WI38 (cell line): ENCODE results near the gene C3orf70.

Experiments used
- H3K4me3 ChIP-seq: 2 replicates; pipeline ENCODE4 v1.5.1; 2011; ENCODE audit warnings: low read depth, mild to moderate bottlenecking, control low read depth, low read length
- TF ChIP-seq, protein P1 (sequence below): IDR thresholded peaks from 2 replicates; pipeline ENCODE4 v1.5.1; 2012; ENCODE audit warnings: low read depth, mild to moderate bottlenecking, control low read depth, low read length

The C3orf70 gene

DNA sequence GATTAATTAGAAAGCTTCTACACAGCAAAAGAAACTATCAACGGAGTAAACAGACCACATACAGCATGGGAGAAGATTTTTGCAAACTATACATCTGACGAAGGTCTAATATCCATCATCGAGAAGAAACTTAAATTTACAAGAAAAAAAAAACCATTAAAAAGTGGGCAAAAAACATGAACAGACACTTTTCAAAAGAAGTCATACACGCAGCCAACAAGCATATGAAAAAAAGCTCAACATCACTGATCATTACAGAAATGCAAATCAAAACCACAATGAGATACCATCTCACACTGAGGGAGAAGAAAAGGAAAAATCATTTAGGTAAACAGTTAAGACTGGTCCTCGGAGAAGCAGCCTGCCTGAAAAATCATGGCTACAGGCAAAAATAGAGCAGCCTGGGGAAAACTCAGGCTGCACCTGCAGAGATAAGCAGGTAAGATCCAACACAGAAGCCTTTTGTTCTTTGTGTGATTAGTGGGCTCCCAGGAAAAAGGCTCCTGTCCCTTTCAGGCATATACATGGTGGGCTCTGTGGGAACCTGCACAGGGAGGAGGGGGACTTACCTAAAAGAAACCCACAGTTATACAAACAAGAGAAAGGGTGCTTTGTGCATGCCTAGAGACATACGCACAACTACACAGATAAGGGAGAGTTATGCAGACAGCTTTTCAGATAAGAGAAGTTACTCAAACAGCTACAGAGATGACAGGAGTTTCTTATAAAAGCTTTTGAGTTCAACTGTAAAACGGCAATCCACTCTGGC is 49.3 kb downstream of the C3orf70 start:
- no peak overlapping the region for H3K4me3 ChIP-seq
- TF ChIP-seq, protein P1, sequence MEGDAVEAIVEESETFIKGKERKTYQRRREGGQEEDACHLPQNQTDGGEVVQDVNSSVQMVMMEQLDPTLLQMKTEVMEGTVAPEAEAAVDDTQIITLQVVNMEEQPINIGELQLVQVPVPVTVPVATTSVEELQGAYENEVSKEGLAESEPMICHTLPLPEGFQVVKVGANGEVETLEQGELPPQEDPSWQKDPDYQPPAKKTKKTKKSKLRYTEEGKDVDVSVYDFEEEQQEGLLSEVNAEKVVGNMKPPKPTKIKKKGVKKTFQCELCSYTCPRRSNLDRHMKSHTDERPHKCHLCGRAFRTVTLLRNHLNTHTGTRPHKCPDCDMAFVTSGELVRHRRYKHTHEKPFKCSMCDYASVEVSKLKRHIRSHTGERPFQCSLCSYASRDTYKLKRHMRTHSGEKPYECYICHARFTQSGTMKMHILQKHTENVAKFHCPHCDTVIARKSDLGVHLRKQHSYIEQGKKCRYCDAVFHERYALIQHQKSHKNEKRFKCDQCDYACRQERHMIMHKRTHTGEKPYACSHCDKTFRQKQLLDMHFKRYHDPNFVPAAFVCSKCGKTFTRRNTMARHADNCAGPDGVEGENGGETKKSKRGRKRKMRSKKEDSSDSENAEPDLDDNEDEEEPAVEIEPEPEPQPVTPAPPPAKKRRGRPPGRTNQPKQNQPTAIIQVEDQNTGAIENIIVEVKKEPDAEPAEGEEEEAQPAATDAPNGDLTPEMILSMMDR = no peak

DNA sequence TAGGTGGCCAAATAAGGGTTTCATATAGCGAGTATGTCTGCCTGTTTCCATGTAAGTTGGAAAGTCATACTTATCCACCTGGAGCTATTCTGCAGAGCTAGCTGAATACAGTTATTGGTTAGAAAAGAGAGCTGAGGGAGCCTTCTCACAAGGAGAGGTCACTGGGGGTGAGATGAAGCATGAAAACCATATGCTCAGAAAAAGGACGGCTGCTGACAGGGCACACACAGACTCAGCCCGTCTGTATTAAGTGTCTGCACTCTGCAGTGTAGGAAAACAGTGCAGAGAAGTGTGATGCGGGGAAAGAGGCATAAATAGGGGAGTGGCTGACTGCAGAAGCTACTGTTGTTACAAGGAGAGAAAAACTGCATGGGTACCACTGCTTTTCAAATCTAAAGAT is 58.2 kb downstream of the C3orf70 start:
- TF ChIP-seq, protein P1 = no peak
- H3K4me3 ChIP-seq = no peak overlapping the region

DNA sequence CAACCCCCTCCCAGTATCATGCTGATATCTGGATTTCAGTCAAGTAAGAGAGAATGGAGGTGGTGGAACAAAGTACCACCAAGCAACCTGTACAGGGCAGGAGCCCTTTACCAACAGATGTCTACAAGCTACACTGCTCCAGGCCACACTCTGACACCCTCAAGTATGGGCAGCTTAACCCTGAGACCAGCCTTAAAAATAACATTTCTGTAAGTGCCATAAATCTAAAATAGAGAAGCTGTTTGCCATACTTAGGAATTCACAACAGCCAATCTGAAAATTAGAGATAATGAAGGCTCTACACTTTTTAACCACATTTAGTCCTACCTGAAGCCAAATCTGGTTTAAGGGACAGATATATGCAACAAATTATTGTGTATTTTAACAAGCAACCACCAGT is 59.7 kb downstream of the C3orf70 start:
- TF ChIP-seq, protein P1 = no peak
- no peak overlapping the region for H3K4me3 ChIP-seq

DNA sequence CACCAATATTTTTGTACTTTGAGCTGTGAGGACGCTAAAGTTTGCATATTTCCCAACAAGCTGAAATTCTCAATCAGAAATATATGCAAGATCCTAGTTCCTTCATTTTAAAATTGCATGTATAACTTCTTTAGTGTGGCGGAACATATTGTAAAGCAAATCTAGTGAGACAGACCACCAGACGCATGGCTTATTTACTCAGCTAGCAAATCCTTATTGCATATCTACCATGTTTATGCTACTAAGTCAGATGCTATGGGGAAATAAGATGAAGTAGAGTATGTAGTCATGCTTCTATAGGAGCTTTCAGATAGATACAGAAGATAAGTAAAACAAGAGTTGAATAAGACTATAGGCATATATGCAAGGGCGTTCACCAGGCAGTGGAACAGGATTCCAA is 62.0 kb downstream of the C3orf70 start:
- TF ChIP-seq, protein P1 = no peak
- no peak overlapping the region for H3K4me3 ChIP-seq

DNA sequence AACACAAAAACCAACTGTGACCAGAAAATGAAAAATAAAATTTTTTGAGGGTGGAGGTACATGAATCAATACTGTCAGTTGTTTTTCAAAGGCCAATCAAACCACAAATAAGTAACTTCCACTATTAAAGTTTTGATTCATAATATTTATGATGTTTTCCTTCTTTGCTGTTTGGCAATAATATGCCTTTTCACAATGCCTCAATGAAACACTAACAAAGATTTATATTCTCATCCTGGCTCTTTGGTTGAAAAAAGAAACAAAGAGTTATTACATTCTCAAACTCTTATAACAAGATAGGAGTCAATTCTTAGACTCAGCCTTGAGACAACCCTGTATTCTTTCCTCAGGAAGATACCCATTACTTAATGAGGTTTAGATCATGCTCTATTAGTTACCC is 63.1 kb downstream of the C3orf70 start:
- TF ChIP-seq, protein P1 = no peak
- no peak overlapping the region for H3K4me3 ChIP-seq

DNA sequence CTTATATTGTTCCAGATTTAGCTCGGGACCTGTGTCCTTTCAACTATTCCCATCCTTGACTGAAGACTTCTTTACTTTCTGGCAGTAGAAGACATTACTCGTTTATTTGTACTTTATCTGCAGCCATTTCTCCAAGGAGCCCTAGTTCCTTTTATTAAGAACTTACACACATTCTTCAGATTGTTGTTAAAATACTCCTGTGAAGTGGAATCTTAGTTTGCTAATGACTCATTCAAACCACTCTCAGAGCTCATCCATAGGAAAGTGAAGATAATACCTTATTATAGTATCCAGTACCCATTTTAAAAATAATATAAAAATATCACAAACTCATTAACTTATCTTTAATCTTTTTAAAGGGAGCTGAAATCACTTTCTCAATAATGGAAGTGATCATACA is 63.5 kb downstream of the C3orf70 start:
- no peak overlapping the region for H3K4me3 ChIP-seq
- TF ChIP-seq, protein P1 = no peak

DNA sequence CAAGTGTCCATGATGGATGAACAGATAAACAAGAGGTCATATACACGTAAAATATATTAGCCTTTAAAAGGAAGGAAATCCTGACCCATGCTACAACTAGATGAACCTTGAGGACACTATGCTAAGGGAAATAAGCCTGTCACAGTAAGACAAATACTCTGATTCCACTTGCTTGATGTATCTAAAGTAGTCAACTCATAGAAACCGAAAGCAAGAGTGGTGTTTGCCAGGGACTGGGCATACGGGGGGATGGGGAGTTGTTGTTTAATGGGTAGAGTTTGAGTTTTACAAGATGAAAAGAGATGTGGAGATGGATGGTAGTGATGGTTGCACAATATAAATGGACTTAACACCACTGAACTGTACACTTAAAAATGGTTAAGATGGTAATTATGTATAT is 65.4 kb downstream of the C3orf70 start:
- TF ChIP-seq, protein P1 = no peak
- H3K4me3 ChIP-seq = no peak overlapping the region
